ENCODE results near the gene SLC7A1.

DNA sequence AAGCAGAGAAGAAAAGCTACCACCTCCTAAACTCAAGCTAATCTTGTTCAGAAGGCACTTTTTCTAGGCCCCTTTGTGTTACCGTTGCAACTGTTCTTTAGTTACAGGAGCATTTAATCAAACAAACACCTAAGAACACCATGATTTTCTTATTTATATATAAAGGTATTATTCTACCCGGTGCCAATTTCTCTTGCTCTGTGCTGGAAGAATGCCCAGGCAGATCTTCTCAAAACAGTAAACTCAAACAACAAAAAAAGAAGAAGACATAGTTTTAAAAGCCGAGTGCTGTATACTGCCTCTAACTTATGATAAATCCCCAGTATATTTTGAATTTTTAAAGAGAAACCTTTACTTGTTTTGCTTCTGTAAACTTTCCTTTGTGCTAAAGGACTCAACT, 20.4 kb downstream of the SLC7A1 start:
- TF ChIP-seq, protein P1, sequence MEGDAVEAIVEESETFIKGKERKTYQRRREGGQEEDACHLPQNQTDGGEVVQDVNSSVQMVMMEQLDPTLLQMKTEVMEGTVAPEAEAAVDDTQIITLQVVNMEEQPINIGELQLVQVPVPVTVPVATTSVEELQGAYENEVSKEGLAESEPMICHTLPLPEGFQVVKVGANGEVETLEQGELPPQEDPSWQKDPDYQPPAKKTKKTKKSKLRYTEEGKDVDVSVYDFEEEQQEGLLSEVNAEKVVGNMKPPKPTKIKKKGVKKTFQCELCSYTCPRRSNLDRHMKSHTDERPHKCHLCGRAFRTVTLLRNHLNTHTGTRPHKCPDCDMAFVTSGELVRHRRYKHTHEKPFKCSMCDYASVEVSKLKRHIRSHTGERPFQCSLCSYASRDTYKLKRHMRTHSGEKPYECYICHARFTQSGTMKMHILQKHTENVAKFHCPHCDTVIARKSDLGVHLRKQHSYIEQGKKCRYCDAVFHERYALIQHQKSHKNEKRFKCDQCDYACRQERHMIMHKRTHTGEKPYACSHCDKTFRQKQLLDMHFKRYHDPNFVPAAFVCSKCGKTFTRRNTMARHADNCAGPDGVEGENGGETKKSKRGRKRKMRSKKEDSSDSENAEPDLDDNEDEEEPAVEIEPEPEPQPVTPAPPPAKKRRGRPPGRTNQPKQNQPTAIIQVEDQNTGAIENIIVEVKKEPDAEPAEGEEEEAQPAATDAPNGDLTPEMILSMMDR (IDR thresholded peaks at IDR 0.05): no peak
- TF ChIP-seq POLR2A (IDR thresholded peaks at IDR 0.05) (no peak), EP300 (IDR thresholded peaks at IDR 0.05) (no peak), POLR2AphosphoS5 (IDR thresholded peaks at IDR 0.05) (no peak)

Data from suprapubic skin (tissue), 4 donors.